Neural progenitor cell (in vitro differentiated cells): ENCODE measurements around the gene SLC25A6. TPM values are rescaled to one million over a fixed set of nuclear protein-coding genes. Genes with fewer than 3 reads are reported as not detected.

Source experiments
- DNase-seq: peaks from one replicate; pipeline ENCODE4 v3.0.0-alpha.2; 2016; ENCODE audit warnings: low spot score
- H2AFZ ChIP-seq: fragments of 200-600 bp; sonication (generic); replicated peaks from 2 replicates; pipeline ENCODE4 v1.6.1; 2016; ENCODE audit warnings: antibody characterized with exemption
- H3F3A ChIP-seq: fragments of 200-600 bp; sonication (generic); 2 replicates; pipeline ENCODE4 v1.6.1; 2016; ENCODE audit warnings: antibody characterized with exemption, low read depth
- H3K27ac ChIP-seq: fragments of 200-600 bp; sonication (generic); 2 replicates; pipeline ENCODE4 v1.5.1; 2016; ENCODE audit warnings: mild to moderate bottlenecking
- H3K27me3 ChIP-seq: fragments of 200-600 bp; sonication (generic); 2 replicates; pipeline ENCODE4 v1.6.1; 2016; ENCODE audit warnings: mild to moderate bottlenecking, moderate library complexity
- H3K36me3 ChIP-seq: fragments of 200-600 bp; sonication (generic); 2 replicates; pipeline ENCODE4 v1.5.1; 2016
- H3K4me1 ChIP-seq: fragments of 200-600 bp; sonication (generic); 2 replicates; pipeline ENCODE4 v1.6.1; 2016; ENCODE audit warnings: mixed run types
- H3K4me2 ChIP-seq: fragments of 200-600 bp; sonication (generic); 2 replicates; pipeline ENCODE4 v1.6.1; 2016
- H3K4me3 ChIP-seq: fragments of 200-600 bp; sonication (generic); 2 replicates; pipeline ENCODE4 v1.5.1; 2016
- H3K79me2 ChIP-seq: fragments of 200-600 bp; sonication (generic); 2 replicates; pipeline ENCODE4 v1.6.1; 2016; ENCODE audit warnings: low read depth
- H3K9ac ChIP-seq: fragments of 200-600 bp; sonication (generic); 2 replicates; pipeline ENCODE4 v1.6.1; 2016
- H3K9me3 ChIP-seq: fragments of 200-600 bp; sonication (generic); 2 replicates; pipeline ENCODE4 v1.5.1; 2016; ENCODE audit warnings: low read depth
- H4K20me1 ChIP-seq: fragments of 200-600 bp; sonication (generic); 2 replicates; pipeline ENCODE4 v1.6.1; 2016; ENCODE audit warnings: low read depth
- H3K27ac Mint-ChIP-seq: 3 replicates; pipeline ENCODE4 v1.8.0; 2021; ENCODE audit warnings: mixed read lengths
- H3K27me3 Mint-ChIP-seq: 2 replicates; pipeline ENCODE4 v1.8.0; 2022; ENCODE audit warnings: low read depth, mild to moderate bottlenecking, inconsistent platforms, moderate library complexity, mixed read lengths; ENCODE audit not compliant: insufficient read depth
- H3K36me3 Mint-ChIP-seq: 3 replicates; pipeline ENCODE4 v1.8.0; 2021; ENCODE audit warnings: mixed read lengths
- H3K4me1 Mint-ChIP-seq: 3 replicates; pipeline ENCODE4 v1.8.0; 2021; ENCODE audit warnings: mixed read lengths
- H3K4me3 Mint-ChIP-seq: 3 replicates; pipeline ENCODE4 v1.8.0; 2021; ENCODE audit warnings: mild to moderate bottlenecking, moderate library complexity, mixed read lengths
- H3K9me3 Mint-ChIP-seq: 3 replicates; pipeline ENCODE4 v1.8.0; 2020; ENCODE audit warnings: mixed read lengths
- EZH2 ChIP-seq: fragments of 200-600 bp; sonication (generic); IDR thresholded peaks from 2 replicates; pipeline ENCODE4 v1.6.1; 2017; ENCODE audit warnings: antibody characterized with exemption, mild to moderate bottlenecking, moderate library complexity
- EZH2phosphoT487 ChIP-seq: fragments of 200-600 bp; sonication (generic); IDR thresholded peaks from 2 replicates; pipeline ENCODE4 v1.6.1; 2017; ENCODE audit warnings: antibody characterized with exemption
- total RNA-seq: library from RNA; depleted of rRNA; stranded (reverse); fragments of >200 nt; gene quantifications from 2 replicates; pipeline ENCODE4 v1.2.3, GENCODE V29; 2015; ENCODE audit warnings: low replicate concordance
- TF ChIP-seq, protein P1 (sequence below): fragments of 200-600 bp; sonication (generic); IDR thresholded peaks from 2 replicates; pipeline ENCODE4 v1.5.1; 2017; ENCODE audit warnings: antibody characterized with exemption, mild to moderate bottlenecking

SLC25A6 gene
- total RNA-seq, 1 donor from 2014 or later, result 193 TPM

DNA sequence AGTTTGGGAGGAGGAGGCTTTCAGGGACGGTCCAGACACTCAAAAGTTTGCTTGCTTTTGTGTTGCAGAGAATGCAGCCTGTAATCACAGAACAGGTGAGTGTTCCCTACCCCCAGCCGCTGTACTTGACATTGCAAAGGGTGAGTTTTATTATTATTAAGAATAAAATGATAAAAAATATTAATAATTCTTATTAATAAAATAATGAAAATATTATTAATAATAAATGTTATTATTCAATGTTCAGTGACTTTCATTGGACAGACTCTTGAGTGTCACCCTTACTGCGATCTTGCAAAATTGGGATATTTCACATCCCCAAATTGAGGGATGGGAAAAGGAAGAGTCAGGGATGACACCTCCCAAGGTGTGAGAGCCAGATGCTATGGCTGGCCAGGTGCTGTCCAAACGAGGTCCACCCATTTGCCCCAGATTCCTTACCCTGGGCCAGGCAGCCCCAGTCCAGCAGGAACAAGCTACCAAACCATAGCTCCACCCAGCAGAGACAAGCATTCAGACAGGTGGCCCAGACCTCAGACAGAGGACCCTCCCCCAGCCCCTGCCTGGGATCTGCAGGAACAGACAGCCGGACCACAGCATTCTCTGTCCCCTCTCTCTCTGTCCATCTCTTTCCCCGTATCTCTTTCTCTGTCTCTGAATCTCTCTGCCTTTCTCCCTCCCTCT is 33.0 kb downstream of the SLC25A6 start:
- no peak overlapping the region for H2AFZ ChIP-seq
- H3K36me3 Mint-ChIP-seq, result peaks cover 19% of the 10 kb centered on the region
- H3K27ac ChIP-seq, result no peak overlapping the region
- no peak overlapping the region for H3K4me2 ChIP-seq
- H3K4me1 ChIP-seq, result peaks cover 12% of the 10 kb centered on the region
- H3K27me3 ChIP-seq, result no peaks in the 10 kb centered on the region
- no peaks in the 10 kb centered on the region for H3K36me3 ChIP-seq
- H3K4me3 Mint-ChIP-seq, result no peak overlapping the region
- peaks cover 4% of the 10 kb centered on the region for H3K27me3 Mint-ChIP-seq
- no peaks in the 10 kb centered on the region for H4K20me1 ChIP-seq
- H3K4me1 Mint-ChIP-seq, result peaks cover 10% of the 10 kb centered on the region
- H3K9me3 ChIP-seq, result no peaks in the 10 kb centered on the region
- no peaks in the 10 kb centered on the region for H3K9me3 Mint-ChIP-seq
- TF ChIP-seq EZH2phosphoT487 (no peak), EZH2 (no peak)
- TF ChIP-seq, protein P1, sequence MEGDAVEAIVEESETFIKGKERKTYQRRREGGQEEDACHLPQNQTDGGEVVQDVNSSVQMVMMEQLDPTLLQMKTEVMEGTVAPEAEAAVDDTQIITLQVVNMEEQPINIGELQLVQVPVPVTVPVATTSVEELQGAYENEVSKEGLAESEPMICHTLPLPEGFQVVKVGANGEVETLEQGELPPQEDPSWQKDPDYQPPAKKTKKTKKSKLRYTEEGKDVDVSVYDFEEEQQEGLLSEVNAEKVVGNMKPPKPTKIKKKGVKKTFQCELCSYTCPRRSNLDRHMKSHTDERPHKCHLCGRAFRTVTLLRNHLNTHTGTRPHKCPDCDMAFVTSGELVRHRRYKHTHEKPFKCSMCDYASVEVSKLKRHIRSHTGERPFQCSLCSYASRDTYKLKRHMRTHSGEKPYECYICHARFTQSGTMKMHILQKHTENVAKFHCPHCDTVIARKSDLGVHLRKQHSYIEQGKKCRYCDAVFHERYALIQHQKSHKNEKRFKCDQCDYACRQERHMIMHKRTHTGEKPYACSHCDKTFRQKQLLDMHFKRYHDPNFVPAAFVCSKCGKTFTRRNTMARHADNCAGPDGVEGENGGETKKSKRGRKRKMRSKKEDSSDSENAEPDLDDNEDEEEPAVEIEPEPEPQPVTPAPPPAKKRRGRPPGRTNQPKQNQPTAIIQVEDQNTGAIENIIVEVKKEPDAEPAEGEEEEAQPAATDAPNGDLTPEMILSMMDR, result no peak
- H3F3A ChIP-seq, result peaks cover 21% of the 10 kb centered on the region
- H3K27ac Mint-ChIP-seq, result no peak overlapping the region
- no peak overlapping the region for H3K4me3 ChIP-seq
- no peaks in the 10 kb centered on the region for H3K79me2 ChIP-seq
- H3K9ac ChIP-seq, result no peak overlapping the region
- no peak for DNase-seq

DNA sequence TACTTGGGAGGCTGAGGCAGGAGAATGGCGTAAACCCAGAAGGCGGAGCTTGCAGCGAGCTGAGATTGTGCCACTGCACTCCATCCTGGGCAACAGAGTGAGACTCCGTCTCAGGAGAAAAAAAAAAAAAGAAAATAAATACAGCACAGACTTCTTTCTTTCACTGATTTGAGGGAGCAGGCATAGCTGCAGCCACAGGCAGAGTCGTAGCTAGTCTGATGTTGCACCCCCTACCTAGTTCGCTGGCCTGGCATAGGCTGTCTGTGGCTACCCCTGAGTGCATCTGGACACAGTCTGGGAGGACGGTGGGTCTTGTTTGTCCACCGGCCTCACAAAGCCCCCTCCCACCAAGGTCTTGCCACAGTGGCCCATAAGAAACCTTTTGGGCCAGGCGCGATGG is 33.9 kb downstream of the SLC25A6 start:
- Histone ChIP-seq H3K79me2 (no peaks in the 10 kb centered on the region), H2AFZ (no peak overlapping the region), H4K20me1 (no peaks in the 10 kb centered on the region), H3K9me3 (no peaks in the 10 kb centered on the region), H3K4me1 (peaks cover 12% of the 10 kb centered on the region), H3K4me2 (no peak overlapping the region), H3K27ac (no peak overlapping the region), H3K36me3 (no peaks in the 10 kb centered on the region), H3K4me3 (no peak overlapping the region), H3K9ac (no peak overlapping the region), H3K27me3 (no peaks in the 10 kb centered on the region), H3F3A (peaks cover 28% of the 10 kb centered on the region)
- Mint-ChIP-seq H3K27me3 (peaks cover 4% of the 10 kb centered on the region), H3K4me1 (peaks cover 10% of the 10 kb centered on the region), H3K4me3 (no peak overlapping the region), H3K27ac (no peak overlapping the region), H3K9me3 (no peaks in the 10 kb centered on the region), H3K36me3 (peaks cover 19% of the 10 kb centered on the region)
- TF ChIP-seq EZH2, result no peak
- no peak for TF ChIP-seq EZH2phosphoT487
- TF ChIP-seq, protein P1, result no peak
- DNase-seq, result no peak

DNA sequence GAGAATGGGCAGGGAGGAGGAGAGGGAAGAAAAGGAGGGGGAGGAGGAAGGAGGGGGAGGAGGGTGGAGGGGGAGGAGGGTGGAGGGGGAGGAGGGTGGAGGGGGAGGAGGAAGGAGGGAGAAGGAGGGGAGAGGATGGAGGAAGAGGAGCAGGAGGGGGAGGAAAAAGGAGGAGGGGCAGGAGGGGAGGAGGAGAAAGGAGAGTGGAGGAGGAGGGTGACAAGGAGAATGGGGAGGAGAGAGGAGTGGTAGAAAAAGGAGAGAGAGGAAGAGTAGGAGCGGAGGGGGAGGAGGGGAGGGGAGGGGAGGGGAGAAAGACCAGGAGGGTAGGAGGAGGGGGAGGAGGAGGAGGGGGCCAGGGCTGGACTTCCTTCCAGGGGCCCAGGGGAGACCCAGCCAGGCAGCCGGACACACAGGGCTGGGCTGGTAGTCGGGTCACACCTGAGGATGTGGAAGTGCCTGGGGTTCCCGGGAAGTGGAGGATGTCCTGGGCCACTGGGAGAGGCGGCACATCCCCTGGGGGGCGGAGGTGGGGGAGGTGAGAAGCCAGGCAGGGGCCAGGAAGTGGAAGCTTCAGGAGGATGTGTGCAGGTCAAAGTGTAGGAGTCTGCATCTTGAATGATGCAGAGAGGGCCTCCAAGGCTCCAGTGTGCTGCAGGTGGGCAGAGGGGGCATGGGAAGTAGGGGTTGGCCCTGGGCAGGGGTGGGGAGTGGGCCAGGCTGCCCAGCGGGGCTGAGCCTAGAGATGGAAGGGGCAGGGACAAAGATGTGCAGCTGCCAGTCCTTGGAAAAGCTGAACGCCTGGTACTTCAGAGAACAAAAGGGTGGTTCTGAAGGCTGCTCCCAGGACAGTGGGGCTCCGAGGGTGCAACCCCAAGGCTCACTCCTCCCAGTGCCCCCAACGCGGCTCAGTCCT is 36.5 kb downstream of the SLC25A6 start:
- Mint-ChIP-seq H3K4me1 (peaks cover 10% of the 10 kb centered on the region), H3K27ac (peak overlapping the region; percentile 91), H3K4me3 (no peak overlapping the region), H3K27me3 (peaks cover 2% of the 10 kb centered on the region), H3K9me3 (no peaks in the 10 kb centered on the region), H3K36me3 (peaks cover 14% of the 10 kb centered on the region)
- H3K4me2 ChIP-seq, result peak overlapping the region; percentile 58
- no peak overlapping the region for H2AFZ ChIP-seq
- H3K4me1 ChIP-seq, result peaks cover 12% of the 10 kb centered on the region
- H3K27ac ChIP-seq, result peak overlapping the region; percentile 88
- no peaks in the 10 kb centered on the region for H3K79me2 ChIP-seq
- no peak overlapping the region for H3K9ac ChIP-seq
- no peaks in the 10 kb centered on the region for H3K9me3 ChIP-seq
- DNase-seq, result peak; percentile 41
- TF ChIP-seq EZH2phosphoT487 (no peak), EZH2 (no peak)
- TF ChIP-seq, protein P1, result no peak
- H3K36me3 ChIP-seq, result no peaks in the 10 kb centered on the region
- H3K27me3 ChIP-seq, result no peaks in the 10 kb centered on the region
- no peaks in the 10 kb centered on the region for H4K20me1 ChIP-seq
- H3K4me3 ChIP-seq, result no peak overlapping the region
- peaks cover 28% of the 10 kb centered on the region for H3F3A ChIP-seq
